HepG2 (cell line): ENCODE measurements around the gene PPP1R13L. TPM values are rescaled to one million over a fixed set of nuclear protein-coding genes. Genes with fewer than 3 reads are reported as not detected.

Experiments
- ATF1 ChIP-seq: IDR thresholded peaks from 2 replicates; pipeline ENCODE4 v1.6.1; 2016; ENCODE audit warnings: mild to moderate bottlenecking, control low read depth
- ATF7-NPFF ChIP-seq: sonication (generic); formaldehyde crosslinking; IDR thresholded peaks from 2 replicates; pipeline ENCODE4 v1.8.1; 2023; ENCODE audit warnings: mild to moderate bottlenecking, low read depth, missing genetic modification reagents, moderate library complexity
- HHEX ChIP-seq: IDR thresholded peaks from 2 replicates; pipeline ENCODE4 v1.6.1; 2016; ENCODE audit warnings: control low read depth
- KMT2A ChIP-seq: sonication (generic); formaldehyde crosslinking; IDR thresholded peaks from 2 replicates; pipeline ENCODE4 v1.4.0; 2020; ENCODE audit warnings: missing genetic modification reagents
- MAFF ChIP-seq: IDR thresholded peaks from 2 replicates; pipeline ENCODE4 v1.6.1; 2011; ENCODE audit warnings: low read depth, low read length, improper control_type of control experiment
- SOX13 ChIP-seq, 3 experiments: fragments of 450-650 bp in 1 of 3; sonication (generic) in 1 of 3; formaldehyde crosslinking in 1 of 3; IDR thresholded peaks in 2 of 3; conservative IDR thresholded peaks in 1 of 3; 2 replicates each; pipeline versions ENCODE4 v1.5.0 to v1.6.1; 2016 to 2020; ENCODE audit warnings: antibody characterized with exemption in 1 of 3, mild to moderate bottlenecking in 1 of 3, missing compliant biosample characterization in 1 of 3, missing genetic modification reagents in 1 of 3, moderate library complexity in 1 of 3
- ZNF468 ChIP-seq: sonication (generic); formaldehyde crosslinking; IDR thresholded peaks from 2 replicates; pipeline ENCODE4 v1.8.0; 2022; ENCODE audit warnings: mild to moderate bottlenecking, moderate library complexity, missing genetic modification reagents
- ZNF550 ChIP-seq: sonication (generic); formaldehyde crosslinking; IDR thresholded peaks from 2 replicates; pipeline ENCODE4 v1.4.0; 2020; ENCODE audit warnings: mild to moderate bottlenecking, missing genetic modification reagents, borderline replicate concordance
- polyA plus RNA-seq, 8 experiments: library from polyadenylated mRNA; depleted of rRNA in 3 of 8; stranded (reverse) in 7 of 8; unstranded in 1 of 8; fragments of >200 nt; fragmentation: Illumina TruSeq in 4 of 8; extraction: Trizol in 4 of 8; gene quantifications; 2 replicates each; pipeline versions ENCODE4 v1.2.1 to v1.2.3, GENCODE V29; 2011 to 2016; ENCODE audit warnings: low read depth in 4 of 8, missing spikeins in 1 of 8, mixed read lengths in 1 of 8; ENCODE audit not compliant: insufficient read depth in 1 of 8
- total RNA-seq, 5 experiments: library from RNA; depleted of rRNA; stranded (reverse); fragments of >200 nt; fragmentation: Illumina TruSeq; extraction: Trizol; gene quantifications; 2 replicates each; pipeline ENCODE4 v1.2.3, GENCODE V29; 2016; ENCODE audit warnings: low read depth in 1 of 5
- TF ChIP-seq, protein P1 (sequence below): sonication (generic); formaldehyde crosslinking; IDR thresholded peaks from 2 replicates; pipeline ENCODE4 v1.5.0; 2020; ENCODE audit warnings: missing genetic modification reagents
- TF ChIP-seq, protein P2 (sequence below): sonication (generic); formaldehyde crosslinking; conservative IDR thresholded peaks from 2 replicates; pipeline ENCODE4 v1.4.0; 2020; ENCODE audit warnings: mild to moderate bottlenecking, missing genetic modification reagents, moderate library complexity
- TF ChIP-seq, protein P3 (sequence below): sonication (generic); formaldehyde crosslinking; IDR thresholded peaks from 2 replicates; pipeline ENCODE4 v1.4.0; 2020; ENCODE audit warnings: missing genetic modification reagents
- TF ChIP-seq, protein P4 (sequence below): sonication (generic); formaldehyde crosslinking; IDR thresholded peaks from 2 replicates; pipeline ENCODE4 v1.4.0; 2020; ENCODE audit warnings: missing genetic modification reagents
- TF ChIP-seq, protein P5 (sequence below): IDR thresholded peaks from 2 replicates; pipeline ENCODE4 v1.6.1; 2016; ENCODE audit warnings: low read depth, missing genetic modification reagents, missing compliant biosample characterization
- TF ChIP-seq, protein P6 (sequence below): IDR thresholded peaks from 2 replicates; pipeline ENCODE4 v1.6.1; 2016; ENCODE audit warnings: mild to moderate bottlenecking

PPP1R13L gene
- total and polyA plus RNA-seq, 2 of the 13 experiments (the other 11 are each of a cell fraction or from before 2014, with no cell fraction given) = 1.3 to 6.6 TPM

DNA sequence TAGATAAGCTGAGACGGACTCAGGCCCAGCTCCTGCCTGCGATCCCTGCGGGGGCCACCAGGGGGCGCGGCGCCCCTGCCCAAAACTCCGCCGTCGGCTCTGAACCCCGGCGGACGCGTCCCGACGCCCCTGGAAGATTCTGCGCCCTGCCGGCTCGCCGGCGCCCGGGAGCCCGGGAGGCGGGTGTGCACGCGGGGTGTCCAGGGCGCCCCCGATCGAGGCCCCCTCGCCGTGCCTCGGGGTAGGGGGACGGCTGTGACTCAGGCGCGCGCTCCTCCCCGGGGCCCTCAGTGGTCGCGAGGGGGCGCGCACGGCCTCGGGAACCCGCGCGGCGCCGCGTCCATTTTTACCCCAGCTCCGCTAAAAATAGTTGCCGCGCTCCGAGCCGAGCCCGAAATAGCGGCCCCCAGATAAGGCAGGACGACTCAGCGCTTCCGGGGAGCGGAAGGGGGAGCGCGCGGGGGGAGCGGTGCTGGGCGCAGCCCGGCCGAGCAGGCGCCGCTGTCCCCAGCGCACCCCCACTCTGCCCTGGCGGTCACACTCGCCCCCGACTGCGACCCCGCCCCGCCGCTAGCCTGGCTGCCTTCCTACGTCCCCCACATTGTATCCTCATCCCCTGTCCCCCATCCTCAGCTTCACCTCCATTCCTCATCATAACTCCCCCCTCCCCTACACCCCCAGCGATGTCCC lies 34.8 kb upstream of the PPP1R13L start (continued):
- TF ChIP-seq, protein P1, sequence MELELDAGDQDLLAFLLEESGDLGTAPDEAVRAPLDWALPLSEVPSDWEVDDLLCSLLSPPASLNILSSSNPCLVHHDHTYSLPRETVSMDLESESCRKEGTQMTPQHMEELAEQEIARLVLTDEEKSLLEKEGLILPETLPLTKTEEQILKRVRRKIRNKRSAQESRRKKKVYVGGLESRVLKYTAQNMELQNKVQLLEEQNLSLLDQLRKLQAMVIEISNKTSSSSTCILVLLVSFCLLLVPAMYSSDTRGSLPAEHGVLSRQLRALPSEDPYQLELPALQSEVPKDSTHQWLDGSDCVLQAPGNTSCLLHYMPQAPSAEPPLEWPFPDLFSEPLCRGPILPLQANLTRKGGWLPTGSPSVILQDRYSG (CRISPR knock-in tag) = no peak
- TF ChIP-seq, protein P2, sequence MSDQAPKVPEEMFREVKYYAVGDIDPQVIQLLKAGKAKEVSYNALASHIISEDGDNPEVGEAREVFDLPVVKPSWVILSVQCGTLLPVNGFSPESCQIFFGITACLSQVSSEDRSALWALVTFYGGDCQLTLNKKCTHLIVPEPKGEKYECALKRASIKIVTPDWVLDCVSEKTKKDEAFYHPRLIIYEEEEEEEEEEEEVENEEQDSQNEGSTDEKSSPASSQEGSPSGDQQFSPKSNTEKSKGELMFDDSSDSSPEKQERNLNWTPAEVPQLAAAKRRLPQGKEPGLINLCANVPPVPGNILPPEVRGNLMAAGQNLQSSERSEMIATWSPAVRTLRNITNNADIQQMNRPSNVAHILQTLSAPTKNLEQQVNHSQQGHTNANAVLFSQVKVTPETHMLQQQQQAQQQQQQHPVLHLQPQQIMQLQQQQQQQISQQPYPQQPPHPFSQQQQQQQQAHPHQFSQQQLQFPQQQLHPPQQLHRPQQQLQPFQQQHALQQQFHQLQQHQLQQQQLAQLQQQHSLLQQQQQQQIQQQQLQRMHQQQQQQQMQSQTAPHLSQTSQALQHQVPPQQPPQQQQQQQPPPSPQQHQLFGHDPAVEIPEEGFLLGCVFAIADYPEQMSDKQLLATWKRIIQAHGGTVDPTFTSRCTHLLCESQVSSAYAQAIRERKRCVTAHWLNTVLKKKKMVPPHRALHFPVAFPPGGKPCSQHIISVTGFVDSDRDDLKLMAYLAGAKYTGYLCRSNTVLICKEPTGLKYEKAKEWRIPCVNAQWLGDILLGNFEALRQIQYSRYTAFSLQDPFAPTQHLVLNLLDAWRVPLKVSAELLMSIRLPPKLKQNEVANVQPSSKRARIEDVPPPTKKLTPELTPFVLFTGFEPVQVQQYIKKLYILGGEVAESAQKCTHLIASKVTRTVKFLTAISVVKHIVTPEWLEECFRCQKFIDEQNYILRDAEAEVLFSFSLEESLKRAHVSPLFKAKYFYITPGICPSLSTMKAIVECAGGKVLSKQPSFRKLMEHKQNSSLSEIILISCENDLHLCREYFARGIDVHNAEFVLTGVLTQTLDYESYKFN (CRISPR knock-in tag) = no peak
- TF ChIP-seq ZNF550 = no peak
- TF ChIP-seq ZNF468 (CRISPR knock-in tag) = no peak
- TF ChIP-seq ATF1 = no peak
- TF ChIP-seq, protein P3, sequence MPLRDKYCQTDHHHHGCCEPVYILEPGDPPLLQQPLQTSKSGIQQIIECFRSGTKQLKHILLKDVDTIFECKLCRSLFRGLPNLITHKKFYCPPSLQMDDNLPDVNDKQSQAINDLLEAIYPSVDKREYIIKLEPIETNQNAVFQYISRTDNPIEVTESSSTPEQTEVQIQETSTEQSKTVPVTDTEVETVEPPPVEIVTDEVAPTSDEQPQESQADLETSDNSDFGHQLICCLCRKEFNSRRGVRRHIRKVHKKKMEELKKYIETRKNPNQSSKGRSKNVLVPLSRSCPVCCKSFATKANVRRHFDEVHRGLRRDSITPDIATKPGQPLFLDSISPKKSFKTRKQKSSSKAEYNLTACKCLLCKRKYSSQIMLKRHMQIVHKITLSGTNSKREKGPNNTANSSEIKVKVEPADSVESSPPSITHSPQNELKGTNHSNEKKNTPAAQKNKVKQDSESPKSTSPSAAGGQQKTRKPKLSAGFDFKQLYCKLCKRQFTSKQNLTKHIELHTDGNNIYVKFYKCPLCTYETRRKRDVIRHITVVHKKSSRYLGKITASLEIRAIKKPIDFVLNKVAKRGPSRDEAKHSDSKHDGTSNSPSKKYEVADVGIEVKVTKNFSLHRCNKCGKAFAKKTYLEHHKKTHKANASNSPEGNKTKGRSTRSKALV (CRISPR knock-in tag) = peak; percentile 49; the same call in 1 of the 2 replicates
- no peak for TF ChIP-seq SOX13 (IDR thresholded peaks at IDR 0.05)
- TF ChIP-seq SOX13 (CRISPR knock-in tag; conservative IDR thresholded peaks at IDR 0.05 in 1 of 2, IDR thresholded peaks at IDR 0.05 in 1 of 2) = peak in 1 of 2 experiments; percentile 29; a peak in 1 of 4 replicates
- TF ChIP-seq, protein P4, sequence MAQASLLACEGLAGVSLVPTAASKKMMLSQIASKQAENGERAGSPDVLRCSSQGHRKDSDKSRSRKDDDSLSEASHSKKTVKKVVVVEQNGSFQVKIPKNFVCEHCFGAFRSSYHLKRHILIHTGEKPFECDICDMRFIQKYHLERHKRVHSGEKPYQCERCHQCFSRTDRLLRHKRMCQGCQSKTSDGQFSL (CRISPR knock-in tag) = peak; percentile 91
- TF ChIP-seq MAFF = no peak
- TF ChIP-seq KMT2A (CRISPR knock-in tag) = no peak
- TF ChIP-seq, protein P5, sequence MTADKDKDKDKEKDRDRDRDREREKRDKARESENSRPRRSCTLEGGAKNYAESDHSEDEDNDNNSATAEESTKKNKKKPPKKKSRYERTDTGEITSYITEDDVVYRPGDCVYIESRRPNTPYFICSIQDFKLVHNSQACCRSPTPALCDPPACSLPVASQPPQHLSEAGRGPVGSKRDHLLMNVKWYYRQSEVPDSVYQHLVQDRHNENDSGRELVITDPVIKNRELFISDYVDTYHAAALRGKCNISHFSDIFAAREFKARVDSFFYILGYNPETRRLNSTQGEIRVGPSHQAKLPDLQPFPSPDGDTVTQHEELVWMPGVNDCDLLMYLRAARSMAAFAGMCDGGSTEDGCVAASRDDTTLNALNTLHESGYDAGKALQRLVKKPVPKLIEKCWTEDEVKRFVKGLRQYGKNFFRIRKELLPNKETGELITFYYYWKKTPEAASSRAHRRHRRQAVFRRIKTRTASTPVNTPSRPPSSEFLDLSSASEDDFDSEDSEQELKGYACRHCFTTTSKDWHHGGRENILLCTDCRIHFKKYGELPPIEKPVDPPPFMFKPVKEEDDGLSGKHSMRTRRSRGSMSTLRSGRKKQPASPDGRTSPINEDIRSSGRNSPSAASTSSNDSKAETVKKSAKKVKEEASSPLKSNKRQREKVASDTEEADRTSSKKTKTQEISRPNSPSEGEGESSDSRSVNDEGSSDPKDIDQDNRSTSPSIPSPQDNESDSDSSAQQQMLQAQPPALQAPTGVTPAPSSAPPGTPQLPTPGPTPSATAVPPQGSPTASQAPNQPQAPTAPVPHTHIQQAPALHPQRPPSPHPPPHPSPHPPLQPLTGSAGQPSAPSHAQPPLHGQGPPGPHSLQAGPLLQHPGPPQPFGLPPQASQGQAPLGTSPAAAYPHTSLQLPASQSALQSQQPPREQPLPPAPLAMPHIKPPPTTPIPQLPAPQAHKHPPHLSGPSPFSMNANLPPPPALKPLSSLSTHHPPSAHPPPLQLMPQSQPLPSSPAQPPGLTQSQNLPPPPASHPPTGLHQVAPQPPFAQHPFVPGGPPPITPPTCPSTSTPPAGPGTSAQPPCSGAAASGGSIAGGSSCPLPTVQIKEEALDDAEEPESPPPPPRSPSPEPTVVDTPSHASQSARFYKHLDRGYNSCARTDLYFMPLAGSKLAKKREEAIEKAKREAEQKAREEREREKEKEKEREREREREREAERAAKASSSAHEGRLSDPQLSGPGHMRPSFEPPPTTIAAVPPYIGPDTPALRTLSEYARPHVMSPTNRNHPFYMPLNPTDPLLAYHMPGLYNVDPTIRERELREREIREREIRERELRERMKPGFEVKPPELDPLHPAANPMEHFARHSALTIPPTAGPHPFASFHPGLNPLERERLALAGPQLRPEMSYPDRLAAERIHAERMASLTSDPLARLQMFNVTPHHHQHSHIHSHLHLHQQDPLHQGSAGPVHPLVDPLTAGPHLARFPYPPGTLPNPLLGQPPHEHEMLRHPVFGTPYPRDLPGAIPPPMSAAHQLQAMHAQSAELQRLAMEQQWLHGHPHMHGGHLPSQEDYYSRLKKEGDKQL (CRISPR knock-in tag) = no peak
- no peak for TF ChIP-seq HHEX (CRISPR knock-in tag)
- TF ChIP-seq, protein P6, sequence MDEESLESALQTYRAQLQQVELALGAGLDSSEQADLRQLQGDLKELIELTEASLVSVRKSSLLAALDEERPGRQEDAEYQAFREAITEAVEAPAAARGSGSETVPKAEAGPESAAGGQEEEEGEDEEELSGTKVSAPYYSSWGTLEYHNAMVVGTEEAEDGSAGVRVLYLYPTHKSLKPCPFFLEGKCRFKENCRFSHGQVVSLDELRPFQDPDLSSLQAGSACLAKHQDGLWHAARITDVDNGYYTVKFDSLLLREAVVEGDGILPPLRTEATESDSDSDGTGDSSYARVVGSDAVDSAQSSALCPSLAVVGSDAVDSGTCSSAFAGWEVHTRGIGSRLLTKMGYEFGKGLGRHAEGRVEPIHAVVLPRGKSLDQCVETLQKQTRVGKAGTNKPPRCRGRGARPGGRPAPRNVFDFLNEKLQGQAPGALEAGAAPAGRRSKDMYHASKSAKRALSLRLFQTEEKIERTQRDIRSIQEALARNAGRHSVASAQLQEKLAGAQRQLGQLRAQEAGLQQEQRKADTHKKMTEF (CRISPR knock-in tag) = peak; percentile 59; the same call in 1 of the 2 replicates
- TF ChIP-seq ATF7-NPFF (CRISPR knock-in tag) = no peak
